AG09309 (cell line): ENCODE measurements around the gene SMIM3.

Experiments
- DNase-seq: peaks from one replicate; pipeline ENCODE4 v3.0.0-alpha.2; 2010; ENCODE audit warnings: low read depth
- H3K4me3 ChIP-seq: 2 replicates; pipeline ENCODE4 v1.5.1; 2011; ENCODE audit warnings: mild to moderate bottlenecking, low read depth, low read length, moderate library complexity; ENCODE audit not compliant: control insufficient read depth
- CTCF ChIP-seq: IDR thresholded peaks from 2 replicates; pipeline ENCODE4 v1.5.1; 2011; ENCODE audit warnings: mild to moderate bottlenecking, low read depth, low read length, inconsistent platforms; ENCODE audit not compliant: insufficient read depth, control insufficient read depth; ENCODE audit errors: missing control alignments

SMIM3 gene

GRCh38 chr5:150750469-150750868, 28.1 kb upstream of the SMIM3 start:
- TF ChIP-seq CTCF = no peak
- no peak overlapping the region for H3K4me3 ChIP-seq
- DNase-seq = no peak

DNA sequence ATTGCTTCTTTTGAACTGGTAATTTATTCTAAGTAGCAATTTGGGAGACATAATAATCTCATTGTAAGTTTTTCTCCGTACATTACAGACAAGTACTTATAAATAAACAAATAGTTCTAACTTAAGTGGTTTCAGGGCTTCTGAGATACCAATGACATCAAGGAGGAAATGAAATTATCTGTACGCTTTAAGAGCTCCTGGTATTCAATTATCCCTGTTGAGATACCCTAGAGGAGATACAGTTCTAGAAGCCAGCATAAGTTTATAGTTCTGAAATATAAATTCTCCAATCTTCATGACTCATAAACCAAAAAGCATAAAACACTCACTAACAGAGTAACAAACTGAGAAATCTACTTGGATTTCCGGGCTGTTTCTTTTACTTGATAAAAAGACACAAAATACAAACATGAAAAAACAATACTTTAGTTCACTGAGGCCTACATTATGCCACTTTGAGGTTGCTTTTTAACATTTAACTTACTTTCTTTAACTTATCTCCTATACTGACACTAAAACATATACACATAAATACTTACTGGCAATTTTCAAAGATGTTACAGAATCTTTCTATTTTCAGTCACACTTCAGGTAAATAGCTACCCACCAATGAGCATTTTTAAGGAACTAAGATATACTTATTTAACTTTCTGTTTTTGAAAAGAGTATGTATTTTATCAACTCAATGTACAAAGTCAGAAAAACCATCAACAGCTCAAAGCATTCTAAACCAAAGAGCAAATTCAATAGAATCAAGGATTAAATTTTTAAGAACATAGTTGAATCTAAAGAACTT, 27.3 kb upstream of the SMIM3 start:
- no peak for DNase-seq
- no peak for TF ChIP-seq CTCF
- H3K4me3 ChIP-seq = no peak overlapping the region

DNA sequence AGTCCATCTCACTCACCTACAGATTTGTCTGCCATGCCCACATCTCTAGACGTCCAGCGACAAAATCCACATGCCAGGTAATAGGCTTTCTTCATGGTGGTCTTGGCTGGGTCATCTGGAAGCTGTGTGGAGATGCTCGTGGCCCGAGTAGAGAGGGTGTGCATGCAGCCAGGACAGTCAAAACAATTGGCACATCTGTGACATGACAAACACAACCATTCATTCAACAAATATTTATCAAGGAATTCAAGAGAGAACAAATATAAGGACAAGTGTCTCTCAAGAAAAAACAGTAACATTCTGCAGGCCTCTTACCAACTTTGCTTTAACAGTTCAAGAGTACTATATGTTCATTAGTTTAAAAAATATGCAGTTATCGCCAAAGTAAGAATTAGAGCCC, 25.1 kb upstream of the SMIM3 start:
- no peak for DNase-seq
- TF ChIP-seq CTCF = no peak
- H3K4me3 ChIP-seq = no peak overlapping the region

DNA sequence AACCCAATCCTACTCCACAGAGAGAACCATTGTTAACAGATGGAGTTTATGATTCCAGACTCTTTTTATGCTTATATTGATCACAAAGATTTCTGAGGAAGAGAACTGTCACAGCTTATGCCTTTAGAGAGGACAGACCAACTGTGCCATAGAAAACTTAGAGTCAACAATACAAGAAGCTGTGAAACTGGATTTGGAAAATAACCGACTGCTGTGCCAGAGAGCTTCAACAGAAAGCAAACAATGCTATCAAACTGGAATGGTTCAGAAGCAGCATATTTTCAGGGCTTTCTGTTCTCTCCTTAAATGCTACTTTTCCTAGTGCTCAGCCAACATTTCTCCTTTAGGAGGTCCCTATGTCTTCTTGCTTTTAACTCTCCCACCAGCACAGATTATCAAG, 24.7 kb upstream of the SMIM3 start:
- no peak for TF ChIP-seq CTCF
- no peak for DNase-seq
- no peak overlapping the region for H3K4me3 ChIP-seq

DNA sequence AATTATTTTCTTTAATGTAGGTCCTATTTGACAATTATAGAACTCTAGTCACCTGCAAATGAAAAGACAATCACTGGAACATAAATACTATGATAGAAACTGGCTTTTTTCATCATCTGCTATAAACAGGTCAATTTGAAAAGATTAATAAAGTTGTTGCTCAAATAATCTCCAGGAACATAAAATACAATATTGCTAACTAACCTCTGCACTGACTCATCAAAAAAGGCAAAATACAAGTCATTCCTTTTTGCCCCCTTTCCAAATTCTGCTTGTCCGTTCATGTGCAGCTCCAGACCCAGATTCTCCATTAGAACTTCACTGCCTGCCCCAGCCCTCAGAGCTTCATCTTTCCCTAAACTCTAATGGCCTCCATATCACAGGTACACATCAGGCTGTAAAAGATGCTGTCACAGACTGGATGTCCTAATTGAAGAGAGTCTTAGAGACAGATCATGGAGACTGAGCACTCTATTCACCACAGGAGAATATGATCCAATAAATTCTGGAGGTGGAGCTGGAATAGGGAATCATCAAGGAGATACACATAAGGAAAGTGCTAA, 21.4 kb upstream of the SMIM3 start:
- TF ChIP-seq CTCF = no peak
- no peak for DNase-seq
- peak overlapping the region; percentile 19 for H3K4me3 ChIP-seq

GRCh38 chr5:150758203-150758530, 20.4 kb upstream of the SMIM3 start:
- H3K4me3 ChIP-seq = peak overlapping the region; percentile 81
- DNase-seq = no peak
- TF ChIP-seq CTCF = no peak
